ENCODE results near the gene SLC43A3. TPM values are rescaled to one million over a fixed set of nuclear protein-coding genes. Genes with fewer than 3 reads are reported as not detected.
A peak's percentile ranks its signal among the peaks of the same experiment; 100 is the strongest.
"Not testable (repeated sequence)": the region's sequence is repeated elsewhere in the genome, so short reads cannot be mapped to it uniquely, and the experiment has no call there.

Gene SLC43A3
- total RNA-seq, 2 experiments from 2014 or later, result 6.9 to 7.3 TPM

- Histone ChIP-seq H3K36me3 (ENCODE audit: insufficient read depth, low read length) (peaks cover 37% of the 10 kb centered on the region), H3K27ac (ENCODE audit: low read depth in 1 of 2, low read length in 2 of 2) (no peak overlapping the region), H3K4me1 (ENCODE audit: insufficient read depth, low read length) (peaks cover 4% of the 10 kb centered on the region), H3K27me3 (ENCODE audit: control insufficient read depth in 1 of 2, insufficient read depth in 2 of 2, low read length in 2 of 2) (no peaks in the 10 kb centered on the region), H3K9me3 (ENCODE audit: control insufficient read depth in 1 of 2, insufficient read depth in 1 of 2, low read length in 2 of 2) (no peaks in the 10 kb centered on the region), H3K4me3 (ENCODE audit: low read length) (no peak overlapping the region)
- DNase-seq (peak in 2 of 14 experiments; percentile 53 to 62), ATAC-seq (ENCODE audit: poor library complexity) (no peak)
- Mint-ChIP-seq H3K4me3 (no peak overlapping the region), H3K27ac (no peak overlapping the region), H3K9me3 (no peaks in the 10 kb centered on the region), H3K36me3 (ENCODE audit: low read depth) (peaks cover 52% of the 10 kb centered on the region), H3K27me3 (no peaks in the 10 kb centered on the region), H3K4me1 (ENCODE audit: low read depth) (no peaks in the 10 kb centered on the region)
- ChIA-PET CTCF (no interaction called here), POLR2A (no interaction called here)
- TF ChIP-seq CTCF (IDR thresholded peaks at IDR 0.05), result no peak
- intact Hi-C loops (cut with DNase I, micrococcal nuclease), result loop anchor here in 1 of 2 experiments (1.0 kb wide), 1 partner anchor 20 kb away; no protein-coding TSS in a partner anchor
Measured at GRCh38 chr11:57406337-57406904, 20.5 kb downstream of the SLC43A3 start.

GRCh38 chr11:57405271-57405860 lies 21.6 kb downstream of the SLC43A3 start:
- Histone ChIP-seq H3K27me3 (ENCODE audit: control insufficient read depth in 1 of 2, insufficient read depth in 2 of 2, low read length in 2 of 2) (no peaks in the 10 kb centered on the region), H3K4me3 (ENCODE audit: low read length) (no peak overlapping the region), H3K4me1 (ENCODE audit: insufficient read depth, low read length) (peaks cover 4% of the 10 kb centered on the region), H3K9me3 (ENCODE audit: control insufficient read depth in 1 of 2, insufficient read depth in 1 of 2, low read length in 2 of 2) (no peaks in the 10 kb centered on the region), H3K27ac (ENCODE audit: low read depth in 1 of 2, low read length in 2 of 2) (no peak overlapping the region), H3K36me3 (ENCODE audit: insufficient read depth, low read length) (peaks cover 37% of the 10 kb centered on the region)
- no peak for ATAC-seq (ENCODE audit: poor library complexity)
- peaks cover 44% of the 10 kb centered on the region for H3K36me3 Mint-ChIP-seq (ENCODE audit: low read depth)
- ChIA-PET CTCF (no interaction called here), POLR2A (no interaction called here)
- H3K27me3 Mint-ChIP-seq, result no peaks in the 10 kb centered on the region
- no peaks in the 10 kb centered on the region for H3K9me3 Mint-ChIP-seq
- H3K4me1 Mint-ChIP-seq (ENCODE audit: low read depth), result no peaks in the 10 kb centered on the region
- no peak for TF ChIP-seq CTCF (IDR thresholded peaks at IDR 0.05)
- no peak overlapping the region for H3K27ac Mint-ChIP-seq
- H3K4me3 Mint-ChIP-seq, result no peak overlapping the region
- intact Hi-C loops (cut with DNase I, micrococcal nuclease), result no loop called here
- peak in 2 of 14 experiments; percentile 17 to 49 for DNase-seq

DNA sequence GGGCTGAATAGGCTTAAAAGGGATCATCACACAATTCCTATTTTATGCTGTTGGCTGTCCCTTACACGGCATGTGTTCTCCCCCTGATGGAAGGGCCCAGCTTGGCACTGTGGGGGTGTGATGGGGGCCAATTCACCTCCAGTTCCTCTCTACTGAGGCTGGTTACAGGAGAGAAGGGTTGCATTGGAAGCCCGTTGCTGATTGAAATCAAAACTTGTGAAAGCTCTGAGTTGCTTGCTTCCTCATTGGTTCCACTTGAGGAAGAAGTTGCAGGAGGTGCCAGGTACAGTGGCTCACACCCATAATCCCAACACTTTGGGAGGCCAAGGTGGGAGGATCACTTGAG lies 23.1 kb downstream of the SLC43A3 start:
- peaks cover 23% of the 10 kb centered on the region for H3K36me3 ChIP-seq (ENCODE audit: insufficient read depth, low read length)
- ChIA-PET POLR2A (no interaction called here), CTCF (no interaction called here)
- no peaks in the 10 kb centered on the region for H3K27me3 ChIP-seq (ENCODE audit: control insufficient read depth in 1 of 2, insufficient read depth in 2 of 2, low read length in 2 of 2)
- ATAC-seq (ENCODE audit: poor library complexity), result no peak
- TF ChIP-seq CTCF (IDR thresholded peaks at IDR 0.05), result no peak
- H3K4me3 ChIP-seq (ENCODE audit: low read length), result no peak overlapping the region
- peaks cover 4% of the 10 kb centered on the region for H3K4me1 ChIP-seq (ENCODE audit: insufficient read depth, low read length)
- no peak overlapping the region for H3K27ac ChIP-seq (ENCODE audit: low read depth in 1 of 2, low read length in 2 of 2)
- intact Hi-C loops (cut with DNase I, micrococcal nuclease), result no loop called here
- DNase-seq, result no peak
- no peaks in the 10 kb centered on the region for H3K9me3 ChIP-seq (ENCODE audit: control insufficient read depth in 1 of 2, insufficient read depth in 1 of 2, low read length in 2 of 2)
- H3K27me3 Mint-ChIP-seq, result no peaks in the 10 kb centered on the region
- no peak overlapping the region for H3K4me3 Mint-ChIP-seq
- H3K27ac Mint-ChIP-seq, result no peak overlapping the region
- no peaks in the 10 kb centered on the region for H3K4me1 Mint-ChIP-seq (ENCODE audit: low read depth)
- H3K36me3 Mint-ChIP-seq (ENCODE audit: low read depth), result peaks cover 31% of the 10 kb centered on the region
- no peaks in the 10 kb centered on the region for H3K9me3 Mint-ChIP-seq

- CTCF ChIA-PET, result interaction anchor here (0.6 kb wide), 1 partner anchor 57 kb away, joined by 3 read pairs; no protein-coding TSS in a partner anchor
Measured at GRCh38 chr11:57403003-57403801, 23.7 kb downstream of the SLC43A3 start.

More at GRCh38 chr11:57403003-57403801, 23.7 kb downstream of the SLC43A3 start:
- H3K27me3 ChIP-seq (ENCODE audit: control insufficient read depth in 1 of 2, insufficient read depth in 2 of 2, low read length in 2 of 2); H3K4me1 Mint-ChIP-seq (ENCODE audit: low read depth); DNase-seq; ATAC-seq (ENCODE audit: poor library complexity); H3K27me3 Mint-ChIP-seq; POLR2A ChIA-PET; H3K4me3 ChIP-seq (ENCODE audit: low read length); H3K4me1 ChIP-seq (ENCODE audit: insufficient read depth, low read length); H3K9me3 ChIP-seq (ENCODE audit: control insufficient read depth in 1 of 2, insufficient read depth in 1 of 2, low read length in 2 of 2); H3K27ac ChIP-seq (ENCODE audit: low read depth in 1 of 2, low read length in 2 of 2); H3K4me3 Mint-ChIP-seq; intact Hi-C loops (cut with DNase I, micrococcal nuclease); H3K27ac Mint-ChIP-seq; H3K9me3 Mint-ChIP-seq: not testable (repeated sequence)
- H3K36me3 Mint-ChIP-seq (ENCODE audit: low read depth), result peaks cover 25% of the 10 kb centered on the region
- peaks cover 18% of the 10 kb centered on the region for H3K36me3 ChIP-seq (ENCODE audit: insufficient read depth, low read length)

Measured in CD4-positive, alpha-beta T cell (primary cell).